ENCODE data around the gene ERAP2. TPM values are rescaled to one million over a fixed set of nuclear protein-coding genes. Genes with fewer than 3 reads are reported as not detected.

The ERAP2 gene
- total RNA-seq, result 7.9 and 11.3 TPM in 2 replicates

GRCh38 chr5:96876292-96876850, at the start of gene ERAP2:
TSS of gene ERAP2 (plus strand) at chr5:96876500. CDS start at chr5:96879686, 3,186 bp downstream.

GRCh38 chr5:96935559-96936430, 59.5 kb downstream of the ERAP2 start, which contains the start of gene LNPEP:
TSS of gene LNPEP (plus strand) at chr5:96936080. CDS start at chr5:96936156, 76 bp downstream.

Other genes starting within 250 kb of the ERAP2 start
- 336 and 356 TPM in 2 replicates for gene CAST, start 214.1 kb upstream of the ERAP2 start, total RNA-seq
- gene ERAP1, start 68.6 kb upstream of the ERAP2 start, total RNA-seq, result 8.0 and 15.3 TPM in 2 replicates
- 13.9 and 19.8 TPM in 2 replicates for gene LNPEP, start 59.6 kb downstream of the ERAP2 start, total RNA-seq